Neural cell (in vitro differentiated cells): ENCODE data around the gene SGCE. TPM values are rescaled to one million over a fixed set of nuclear protein-coding genes. Genes with fewer than 3 reads are reported as not detected.

ENCODE experiments used
- H2AFZ ChIP-seq: fragments of 200-600, 300-800 bp; sonication (generic), shearing (Covaris generic); 2 replicates; pipeline ENCODE4 v1.6.0; 2014; ENCODE audit warnings: low read depth, mild to moderate bottlenecking, antibody characterized with exemption, low read length, moderate library complexity
- H3F3A ChIP-seq: fragments of 200-600 bp; shearing (Covaris generic); 2 replicates; pipeline ENCODE4 v1.6.1; 2016; ENCODE audit warnings: mild to moderate bottlenecking, moderate library complexity, mixed read lengths, antibody characterized with exemption, low read length; ENCODE audit not compliant: insufficient read depth, poor library complexity, severe bottlenecking
- H3K27ac ChIP-seq: fragments of 200-600, 300-800 bp; sonication (generic), shearing (Covaris generic); 2 replicates; pipeline ENCODE4 v1.5.1; 2014; ENCODE audit warnings: mild to moderate bottlenecking, low read length, moderate library complexity
- H3K27me3 ChIP-seq: fragments of 300-800, 200-600 bp; sonication (generic), shearing (Covaris generic); 2 replicates; pipeline ENCODE4 v1.6.0; 2014; ENCODE audit warnings: mild to moderate bottlenecking, low read depth, low read length, moderate library complexity; ENCODE audit not compliant: insufficient read depth
- H3K36me3 ChIP-seq: fragments of 300-800, 200-600 bp; sonication (generic), shearing (Covaris generic); 2 replicates; pipeline ENCODE4 v1.5.1; 2014; ENCODE audit warnings: mild to moderate bottlenecking, antibody characterized with exemption, low read length, moderate library complexity; ENCODE audit not compliant: insufficient read depth
- H3K4me2 ChIP-seq: fragments of 300-800, 200-600 bp; sonication (generic), shearing (Covaris generic); 2 replicates; pipeline ENCODE4 v1.6.0; 2014; ENCODE audit warnings: mild to moderate bottlenecking, low read length
- H3K4me3 ChIP-seq: fragments of 300-800, 200-600 bp; sonication (generic), shearing (Covaris generic); 2 replicates; pipeline ENCODE4 v1.5.1; 2014; ENCODE audit warnings: mild to moderate bottlenecking, low read length, moderate library complexity
- H3K79me2 ChIP-seq: fragments of 200-600 bp; shearing (Covaris generic); replicated peaks from 2 replicates; pipeline ENCODE4 v1.6.0; 2014; ENCODE audit warnings: mild to moderate bottlenecking, low read length, moderate library complexity; ENCODE audit not compliant: insufficient read depth
- H3K9ac ChIP-seq: fragments of 300-800, 200-600 bp; sonication (generic), shearing (Covaris generic); 2 replicates; pipeline ENCODE4 v1.6.1; 2016; ENCODE audit warnings: mild to moderate bottlenecking, low read length, mixed read lengths
- H3K9me2 ChIP-seq: fragments of 200-600 bp; shearing (Covaris generic); 2 replicates; pipeline ENCODE4 v1.6.1; 2016; ENCODE audit warnings: mild to moderate bottlenecking, low read length, mixed read lengths; ENCODE audit not compliant: insufficient read depth
- H3K9me3 ChIP-seq: fragments of 200-600, 300-800 bp; sonication (generic), shearing (Covaris generic); 2 replicates; pipeline ENCODE4 v1.6.1; 2016; ENCODE audit warnings: mild to moderate bottlenecking, mixed run types, low read length, moderate library complexity, mixed read lengths
- H4K20me1 ChIP-seq: fragments of 200-600 bp; shearing (Covaris generic); 2 replicates; pipeline ENCODE4 v1.6.1; 2016; ENCODE audit warnings: mild to moderate bottlenecking, mixed run types; ENCODE audit not compliant: insufficient read depth
- EP300 ChIP-seq: fragments of 450-650 bp; conservative IDR thresholded peaks from 2 replicates; pipeline ENCODE4 v1.6.1; 2014; ENCODE audit warnings: antibody characterized with exemption, mild to moderate bottlenecking, moderate library complexity; ENCODE audit not compliant: poor library complexity, severe bottlenecking
- EZH2 ChIP-seq: fragments of 200-600, 300-800 bp; shearing (Covaris generic), sonication (generic); IDR thresholded peaks from 2 replicates; pipeline ENCODE4 v1.6.1; 2014; ENCODE audit warnings: antibody characterized with exemption, low read length, borderline replicate concordance, mild to moderate bottlenecking; ENCODE audit not compliant: insufficient read depth, poor library complexity, severe bottlenecking
- MXI1 ChIP-seq: fragments of 450-650 bp; conservative IDR thresholded peaks from 2 replicates; pipeline ENCODE4 v1.6.1; 2014; ENCODE audit warnings: antibody characterized with exemption, mild to moderate bottlenecking; ENCODE audit not compliant: poor library complexity, severe bottlenecking
- POLR2AphosphoS5 ChIP-seq: IDR thresholded peaks from 2 replicates; pipeline ENCODE4 v1.6.1; 2012
- RAD21 ChIP-seq: fragments of 450-650 bp; conservative IDR thresholded peaks from 2 replicates; pipeline ENCODE4 v1.6.1; 2014; ENCODE audit warnings: antibody characterized with exemption, mild to moderate bottlenecking, moderate library complexity
- SMC3 ChIP-seq: fragments of 450-650 bp; conservative IDR thresholded peaks from 2 replicates; pipeline ENCODE4 v1.6.1; 2014; ENCODE audit warnings: antibody characterized with exemption, mild to moderate bottlenecking, moderate library complexity; ENCODE audit not compliant: poor library complexity
- TAF1 ChIP-seq: IDR thresholded peaks from 2 replicates; pipeline ENCODE4 v1.6.1; 2012; ENCODE audit warnings: low read depth
- polyA plus RNA-seq: library from polyadenylated mRNA; depleted of rRNA; stranded (reverse); fragments of >200 nt; gene quantifications from 2 replicates; pipeline ENCODE4 v1.2.3, GENCODE V29; 2014
- TF ChIP-seq, protein P1 (sequence below): IDR thresholded peaks from 2 replicates; pipeline ENCODE4 v1.6.1; 2012; ENCODE audit warnings: borderline replicate concordance
- TF ChIP-seq, protein P2 (sequence below): fragments of 450-650 bp; IDR thresholded peaks from 2 replicates; pipeline ENCODE4 v1.5.1; 2014; ENCODE audit warnings: antibody characterized with exemption, mild to moderate bottlenecking, moderate library complexity; ENCODE audit not compliant: poor library complexity, severe bottlenecking

The SGCE gene
- polyA plus RNA-seq, 1 donor from 2014 or later, result 94.6 TPM

DNA sequence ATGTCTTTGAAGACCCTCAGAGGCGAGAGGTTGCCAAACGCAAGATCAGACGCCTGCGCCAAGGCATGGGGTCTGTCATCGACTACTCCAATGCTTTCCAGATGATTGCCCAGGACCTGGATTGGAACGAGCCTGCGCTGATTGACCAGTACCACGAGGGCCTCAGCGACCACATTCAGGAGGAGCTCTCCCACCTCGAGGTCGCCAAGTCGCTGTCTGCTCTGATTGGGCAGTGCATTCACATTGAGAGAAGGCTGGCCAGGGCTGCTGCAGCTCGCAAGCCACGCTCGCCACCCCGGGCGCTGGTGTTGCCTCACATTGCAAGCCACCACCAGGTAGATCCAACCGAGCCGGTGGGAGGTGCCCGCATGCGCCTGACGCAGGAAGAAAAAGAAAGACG lies 8.1 kb upstream of the SGCE start:
- peaks cover 9% of the 10 kb centered on the region for H4K20me1 ChIP-seq

GRCh38 chr7:94662548-94662947 lies 6.6 kb upstream of the SGCE start:
- no peak overlapping the region for H3K27ac ChIP-seq
- peak overlapping the region; percentile 25 for H3K4me3 ChIP-seq
- H2AFZ ChIP-seq, result no peak overlapping the region
- no peaks in the 10 kb centered on the region for H3K27me3 ChIP-seq
- no peak overlapping the region for H3K4me2 ChIP-seq
- no peaks in the 10 kb centered on the region for H3K9me2 ChIP-seq
- TF ChIP-seq EZH2 (no peak), TAF1 (no peak)
- TF ChIP-seq, protein P1, sequence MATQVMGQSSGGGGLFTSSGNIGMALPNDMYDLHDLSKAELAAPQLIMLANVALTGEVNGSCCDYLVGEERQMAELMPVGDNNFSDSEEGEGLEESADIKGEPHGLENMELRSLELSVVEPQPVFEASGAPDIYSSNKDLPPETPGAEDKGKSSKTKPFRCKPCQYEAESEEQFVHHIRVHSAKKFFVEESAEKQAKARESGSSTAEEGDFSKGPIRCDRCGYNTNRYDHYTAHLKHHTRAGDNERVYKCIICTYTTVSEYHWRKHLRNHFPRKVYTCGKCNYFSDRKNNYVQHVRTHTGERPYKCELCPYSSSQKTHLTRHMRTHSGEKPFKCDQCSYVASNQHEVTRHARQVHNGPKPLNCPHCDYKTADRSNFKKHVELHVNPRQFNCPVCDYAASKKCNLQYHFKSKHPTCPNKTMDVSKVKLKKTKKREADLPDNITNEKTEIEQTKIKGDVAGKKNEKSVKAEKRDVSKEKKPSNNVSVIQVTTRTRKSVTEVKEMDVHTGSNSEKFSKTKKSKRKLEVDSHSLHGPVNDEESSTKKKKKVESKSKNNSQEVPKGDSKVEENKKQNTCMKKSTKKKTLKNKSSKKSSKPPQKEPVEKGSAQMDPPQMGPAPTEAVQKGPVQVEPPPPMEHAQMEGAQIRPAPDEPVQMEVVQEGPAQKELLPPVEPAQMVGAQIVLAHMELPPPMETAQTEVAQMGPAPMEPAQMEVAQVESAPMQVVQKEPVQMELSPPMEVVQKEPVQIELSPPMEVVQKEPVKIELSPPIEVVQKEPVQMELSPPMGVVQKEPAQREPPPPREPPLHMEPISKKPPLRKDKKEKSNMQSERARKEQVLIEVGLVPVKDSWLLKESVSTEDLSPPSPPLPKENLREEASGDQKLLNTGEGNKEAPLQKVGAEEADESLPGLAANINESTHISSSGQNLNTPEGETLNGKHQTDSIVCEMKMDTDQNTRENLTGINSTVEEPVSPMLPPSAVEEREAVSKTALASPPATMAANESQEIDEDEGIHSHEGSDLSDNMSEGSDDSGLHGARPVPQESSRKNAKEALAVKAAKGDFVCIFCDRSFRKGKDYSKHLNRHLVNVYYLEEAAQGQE, result no peak
- H3F3A ChIP-seq, result no peaks in the 10 kb centered on the region
- H3K9ac ChIP-seq, result no peak overlapping the region
- peaks cover 57% of the 10 kb centered on the region for H3K79me2 ChIP-seq
- no peaks in the 10 kb centered on the region for H3K9me3 ChIP-seq
- peaks cover 9% of the 10 kb centered on the region for H4K20me1 ChIP-seq
- peaks cover 16% of the 10 kb centered on the region for H3K36me3 ChIP-seq

More for the DNA sequence above, 8.1 kb upstream of the SGCE start:
- TF ChIP-seq MXI1 (no peak), EZH2 (no peak), RAD21 (no peak), POLR2AphosphoS5 (no peak), EP300 (no peak), TAF1 (no peak), SMC3 (no peak)
- TF ChIP-seq, protein P2, sequence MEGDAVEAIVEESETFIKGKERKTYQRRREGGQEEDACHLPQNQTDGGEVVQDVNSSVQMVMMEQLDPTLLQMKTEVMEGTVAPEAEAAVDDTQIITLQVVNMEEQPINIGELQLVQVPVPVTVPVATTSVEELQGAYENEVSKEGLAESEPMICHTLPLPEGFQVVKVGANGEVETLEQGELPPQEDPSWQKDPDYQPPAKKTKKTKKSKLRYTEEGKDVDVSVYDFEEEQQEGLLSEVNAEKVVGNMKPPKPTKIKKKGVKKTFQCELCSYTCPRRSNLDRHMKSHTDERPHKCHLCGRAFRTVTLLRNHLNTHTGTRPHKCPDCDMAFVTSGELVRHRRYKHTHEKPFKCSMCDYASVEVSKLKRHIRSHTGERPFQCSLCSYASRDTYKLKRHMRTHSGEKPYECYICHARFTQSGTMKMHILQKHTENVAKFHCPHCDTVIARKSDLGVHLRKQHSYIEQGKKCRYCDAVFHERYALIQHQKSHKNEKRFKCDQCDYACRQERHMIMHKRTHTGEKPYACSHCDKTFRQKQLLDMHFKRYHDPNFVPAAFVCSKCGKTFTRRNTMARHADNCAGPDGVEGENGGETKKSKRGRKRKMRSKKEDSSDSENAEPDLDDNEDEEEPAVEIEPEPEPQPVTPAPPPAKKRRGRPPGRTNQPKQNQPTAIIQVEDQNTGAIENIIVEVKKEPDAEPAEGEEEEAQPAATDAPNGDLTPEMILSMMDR, result no peak
- TF ChIP-seq, protein P1, result no peak
- Histone ChIP-seq H3K9me2 (no peaks in the 10 kb centered on the region), H3K36me3 (peaks cover 16% of the 10 kb centered on the region), H2AFZ (no peak overlapping the region), H3F3A (no peaks in the 10 kb centered on the region), H3K4me3 (no peak overlapping the region), H3K27me3 (no peaks in the 10 kb centered on the region), H3K27ac (no peak overlapping the region), H3K4me2 (no peak overlapping the region), H3K9me3 (no peaks in the 10 kb centered on the region), H3K9ac (no peak overlapping the region), H3K79me2 (peaks cover 53% of the 10 kb centered on the region)
